HEK293T (cell line): ENCODE measurements around the gene ELP2.
"Not testable (repeated sequence)": the region's sequence is repeated elsewhere in the genome, so short reads cannot be mapped to it uniquely, and the experiment has no call there.

Source experiments
- CTCF ChIA-PET: fragments of 350-600 bp; formaldehyde crosslinking; extraction: SDS; loops from one replicate; lab custom pipeline; 2021; ENCODE audit warnings: antibody characterized with exemption, inconsistent platforms; lab: Yijun Ruan, JAX
- POLR2A ChIA-PET: fragments of 350-600 bp; formaldehyde crosslinking; extraction: SDS; loops from one replicate; lab custom pipeline; 2020; ENCODE audit warnings: antibody characterized with exemption, inconsistent platforms; lab: Yijun Ruan, JAX
- DNase-seq: peaks from one replicate; pipeline ENCODE4 v3.0.0; 2012; ENCODE audit warnings: mixed read lengths; ENCODE audit errors: extremely low spot score
- ARNT ChIP-seq: fragments of 450-650 bp; IDR thresholded peaks from 2 replicates; pipeline ENCODE4 v1.6.1; 2017; ENCODE audit warnings: mild to moderate bottlenecking
- BHLHE40 ChIP-seq: fragments of 450-650 bp; IDR thresholded peaks from 2 replicates; pipeline ENCODE4 v1.6.1; 2016; ENCODE audit warnings: mild to moderate bottlenecking, moderate library complexity, borderline replicate concordance
- CTBP1 ChIP-seq: fragments of 450-650 bp; IDR thresholded peaks from 2 replicates; pipeline ENCODE4 v1.6.1; 2016; ENCODE audit warnings: borderline replicate concordance
- ELF4 ChIP-seq: fragments of 450-650 bp; IDR thresholded peaks from 2 replicates; pipeline ENCODE4 v1.6.1; 2017; ENCODE audit warnings: antibody characterized with exemption
- FOXA1 ChIP-seq: fragments of 450-650 bp; IDR thresholded peaks from 2 replicates; pipeline ENCODE4 v1.6.1; 2016; ENCODE audit warnings: mild to moderate bottlenecking
- FOXK2 ChIP-seq: fragments of 450-650 bp; IDR thresholded peaks from 2 replicates; pipeline ENCODE4 v1.6.1; 2016; ENCODE audit warnings: mild to moderate bottlenecking
- FOXM1 ChIP-seq: fragments of 450-650 bp; IDR thresholded peaks from 2 replicates; pipeline ENCODE4 v1.6.1; 2017; ENCODE audit warnings: mild to moderate bottlenecking, borderline replicate concordance
- HDGF ChIP-seq: fragments of 450-650 bp; IDR thresholded peaks from 2 replicates; pipeline ENCODE4 v1.6.1; 2017; ENCODE audit warnings: antibody characterized with exemption, borderline replicate concordance
- L3MBTL2 ChIP-seq: fragments of 450-650 bp; conservative IDR thresholded peaks from 2 replicates; pipeline ENCODE4 v1.6.1; 2016; ENCODE audit warnings: mild to moderate bottlenecking
- LEF1 ChIP-seq: fragments of 450-650 bp; IDR thresholded peaks from 2 replicates; pipeline ENCODE4 v1.6.1; 2017; ENCODE audit warnings: mild to moderate bottlenecking, borderline replicate concordance
- NFRKB ChIP-seq: fragments of 450-650 bp; IDR thresholded peaks from 2 replicates; pipeline ENCODE4 v1.6.1; 2016; ENCODE audit warnings: mild to moderate bottlenecking, moderate library complexity
- SP1 ChIP-seq: fragments of 450-650 bp; IDR thresholded peaks from 2 replicates; pipeline ENCODE4 v1.6.1; 2017
- SUZ12 ChIP-seq: fragments of 450-650 bp; IDR thresholded peaks from 2 replicates; pipeline ENCODE4 v1.6.1; 2016; ENCODE audit warnings: mild to moderate bottlenecking
- TARDBP ChIP-seq: fragments of 450-650 bp; IDR thresholded peaks from 2 replicates; pipeline ENCODE4 v1.6.1; 2016
- ZNF384 ChIP-seq: fragments of 450-650 bp; IDR thresholded peaks from 2 replicates; pipeline ENCODE4 v1.6.1; 2016
- TF ChIP-seq, protein P1 (sequence below): fragments of 450-650 bp; IDR thresholded peaks from 2 replicates; pipeline ENCODE4 v1.6.1; 2016

The ELP2 gene

DNA sequence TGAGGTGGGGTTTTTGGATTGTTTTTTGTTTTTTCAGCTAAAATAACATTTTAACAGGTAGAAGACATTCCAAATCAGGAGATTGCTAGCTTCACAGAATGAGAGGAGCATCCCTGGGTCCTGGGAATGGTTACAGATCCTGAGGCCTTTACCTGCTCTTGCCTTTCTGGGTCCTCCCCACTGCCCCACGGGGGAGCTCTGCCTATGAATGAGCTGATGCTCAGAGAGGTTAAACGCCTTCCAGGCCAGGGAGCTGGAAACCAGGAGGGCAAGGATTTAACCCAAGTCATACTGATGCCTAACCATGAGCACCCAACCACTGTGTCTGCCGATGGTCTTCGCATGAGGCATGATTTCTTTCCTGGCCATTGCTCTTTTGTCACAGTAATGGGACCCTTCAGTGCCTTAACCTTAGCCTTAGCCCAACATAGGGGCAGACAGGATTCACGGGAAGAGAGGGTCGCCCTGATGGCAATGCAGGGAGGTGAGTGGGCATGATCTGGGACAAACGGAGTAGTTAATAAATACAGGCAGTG lies 73.7 kb downstream of the ELP2 start:
- DNase-seq: peak; percentile 10
- TF ChIP-seq ELF4 (no peak), ARNT (no peak), LEF1 (no peak), ZNF384 (no peak), FOXK2 (no peak), FOXA1 (no peak), NFRKB (no peak), SP1 (no peak), CTBP1 (no peak), SUZ12 (no peak), HDGF (no peak), BHLHE40 (no peak), L3MBTL2 (no peak), TARDBP (no peak), FOXM1 (no peak)
- TF ChIP-seq, protein P1, sequence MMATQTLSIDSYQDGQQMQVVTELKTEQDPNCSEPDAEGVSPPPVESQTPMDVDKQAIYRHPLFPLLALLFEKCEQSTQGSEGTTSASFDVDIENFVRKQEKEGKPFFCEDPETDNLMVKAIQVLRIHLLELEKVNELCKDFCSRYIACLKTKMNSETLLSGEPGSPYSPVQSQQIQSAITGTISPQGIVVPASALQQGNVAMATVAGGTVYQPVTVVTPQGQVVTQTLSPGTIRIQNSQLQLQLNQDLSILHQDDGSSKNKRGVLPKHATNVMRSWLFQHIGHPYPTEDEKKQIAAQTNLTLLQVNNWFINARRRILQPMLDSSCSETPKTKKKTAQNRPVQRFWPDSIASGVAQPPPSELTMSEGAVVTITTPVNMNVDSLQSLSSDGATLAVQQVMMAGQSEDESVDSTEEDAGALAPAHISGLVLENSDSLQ: no peak
- ChIA-PET CTCF (interaction anchor here (0.6 kb wide), 1 partner anchor 24 kb away, joined by 6 read pairs; no protein-coding TSS in a partner anchor), POLR2A (no interaction called here)

DNA sequence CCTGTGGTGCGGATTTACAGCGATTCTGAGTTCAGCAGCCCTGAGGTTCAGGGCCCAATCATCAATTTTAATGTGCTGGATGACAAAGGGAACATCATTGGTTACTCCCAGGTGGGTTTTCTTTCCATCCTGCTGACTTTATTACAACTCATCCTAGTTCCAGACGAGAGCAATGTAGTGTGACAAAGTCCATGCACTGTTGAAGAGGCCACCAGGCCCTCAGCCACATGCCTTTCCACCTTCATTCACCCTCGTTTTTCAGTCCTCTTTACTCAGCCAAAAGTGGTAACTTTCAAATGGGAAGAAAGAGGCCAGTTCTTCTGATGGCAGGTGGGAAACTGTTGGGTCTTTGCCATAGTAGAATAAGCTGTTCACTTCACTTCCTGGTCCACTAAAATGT lies 75.5 kb downstream of the ELP2 start:
- TF ChIP-seq, protein P1: no peak
- TF ChIP-seq TARDBP (no peak), HDGF (no peak), SUZ12 (no peak), ELF4 (no peak), FOXK2 (no peak), SP1 (no peak)
- DNase-seq: no peak
- POLR2A ChIA-PET: no interaction called here
- CTCF ChIA-PET: interaction anchor here (1.0 kb wide), 1 partner anchor 371 kb away, joined by 3 read pairs; no protein-coding TSS in a partner anchor

GRCh38 chr18:36207303-36207702 lies 77.6 kb downstream of the ELP2 start:
- DNase-seq: no peak
- ChIA-PET POLR2A (no interaction called here), CTCF (interaction anchor here (0.6 kb wide), 1 partner anchor 14 kb away, joined by 4 read pairs; no protein-coding TSS in a partner anchor)
- no peak for TF ChIP-seq CTBP1
- TF ChIP-seq L3MBTL2: no peak
- TF ChIP-seq ELF4: no peak
- no peak for TF ChIP-seq TARDBP
- TF ChIP-seq, protein P1: no peak
- no peak for TF ChIP-seq ARNT

- CTCF ChIA-PET, DNase-seq, POLR2A ChIA-PET: not testable (repeated sequence)
Measured at GRCh38 chr18:36207969-36208368, 78.3 kb downstream of the ELP2 start.

GRCh38 chr18:36211612-36212065 lies 81.9 kb downstream of the ELP2 start:
- DNase-seq: no peak
- ChIA-PET POLR2A (no interaction called here), CTCF (no interaction called here)
- TF ChIP-seq L3MBTL2 (no peak), SP1 (no peak), FOXA1 (no peak), HDGF (no peak)

- CTCF ChIA-PET: no interaction called here
Measured at GRCh38 chr18:36212301-36213171, 82.8 kb downstream of the ELP2 start.

More at GRCh38 chr18:36212301-36213171, 82.8 kb downstream of the ELP2 start:
- peak; percentile 21 for DNase-seq
- POLR2A ChIA-PET: no interaction called here
- TF ChIP-seq NFRKB (no peak), ARNT (no peak), ZNF384 (no peak), SP1 (no peak), ELF4 (no peak), BHLHE40 (no peak), L3MBTL2 (no peak), SUZ12 (no peak), FOXA1 (no peak), TARDBP (no peak), FOXM1 (no peak), CTBP1 (no peak), FOXK2 (no peak), HDGF (no peak), LEF1 (no peak)
- TF ChIP-seq, protein P1: no peak
